H1 (cell line): ENCODE data around the gene HERC3. TPM values are rescaled to one million over a fixed set of nuclear protein-coding genes. Genes with fewer than 3 reads are reported as not detected.

ENCODE experiments used
- CBX5 ChIP-seq: fragments of 300-800, 300-1000 bp; sonication (generic); IDR thresholded peaks from 2 replicates; pipeline ENCODE4 v1.7.1; 2016; ENCODE audit warnings: antibody characterized with exemption, low read length, low read depth
- KDM4A ChIP-seq: IDR thresholded peaks from one replicate; pipeline ENCODE4 v1.7.1; 2012; ENCODE audit warnings: low read depth, mild to moderate bottlenecking, moderate library complexity, low read length, inconsistent platforms; ENCODE audit not compliant: severe bottlenecking
- POLR2AphosphoS5 ChIP-seq: IDR thresholded peaks from 2 replicates; pipeline ENCODE4 v1.6.1; 2011; ENCODE audit warnings: low read depth, low read length
- SRF ChIP-seq: IDR thresholded peaks from 2 replicates; pipeline ENCODE4 v1.6.1; 2011; ENCODE audit warnings: mild to moderate bottlenecking, low read depth, low read length, moderate library complexity
- TAF1 ChIP-seq: IDR thresholded peaks from 2 replicates; pipeline ENCODE4 v1.6.1; 2011; ENCODE audit warnings: mild to moderate bottlenecking, low read depth, low read length
- polyA plus RNA-seq, 7 experiments: library from polyadenylated mRNA; depleted of rRNA in 3 of 7; stranded (reverse) in 5 of 7; unstranded in 2 of 7; fragments of >200 nt in 5 of 7; fragments of 200-250 nt in 2 of 7; gene quantifications; 1 replicate in 5 of 7; 2 replicates in 1 of 7; 4 replicates in 1 of 7; pipeline versions ENCODE4 v1.2.1 to v1.2.3, GENCODE V29; 2011 to 2013; ENCODE audit warnings: missing spikeins in 2 of 7, mixed read lengths in 2 of 7
- total RNA-seq: library from RNA; stranded (reverse); fragmentation: NEBNext Ultra II Directional; extraction: Animal tissue kit (Norgen Biotek cat#: 25700); gene quantifications from 2 replicates; pipeline ENCODE4 v1.2.1, GENCODE V29; 2021
- TF ChIP-seq, protein P1 (sequence below): fragments of 300-600 bp; sonication (generic); IDR thresholded peaks from 2 replicates; pipeline ENCODE4 v1.7.1; 2012; ENCODE audit warnings: low read length, moderate library complexity, mild to moderate bottlenecking, inconsistent platforms; ENCODE audit not compliant: insufficient replicate concordance

The HERC3 gene
- total and polyA plus RNA-seq, 2 of the 8 experiments (the other 6 are each of a cell fraction or from before 2014, with no cell fraction given) = 1.4 to 5.7 TPM

DNA sequence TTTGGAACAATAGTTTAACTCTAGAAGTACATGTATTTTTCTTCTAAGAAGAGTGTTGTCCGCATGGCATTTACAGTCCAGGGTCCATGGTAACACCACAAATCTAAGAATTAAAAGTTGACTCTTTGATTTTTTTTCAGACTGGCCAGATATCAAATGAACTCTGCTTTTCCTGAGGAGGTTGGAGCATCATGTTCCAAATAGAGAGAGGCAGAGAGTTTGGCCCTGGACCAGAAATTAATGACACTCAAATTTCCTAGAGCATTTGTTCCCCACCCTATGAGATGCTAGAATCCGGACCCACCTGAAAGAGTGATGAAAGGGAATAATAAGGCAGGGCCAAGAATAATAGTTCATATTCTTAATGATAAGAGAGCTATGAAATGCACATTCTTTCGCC lies 152.3 kb downstream of the HERC3 start (continued):
- TF ChIP-seq TAF1 (no peak), SRF (no peak), KDM4A (no peak), POLR2AphosphoS5 (no peak), CBX5 (no peak)
- TF ChIP-seq, protein P1, sequence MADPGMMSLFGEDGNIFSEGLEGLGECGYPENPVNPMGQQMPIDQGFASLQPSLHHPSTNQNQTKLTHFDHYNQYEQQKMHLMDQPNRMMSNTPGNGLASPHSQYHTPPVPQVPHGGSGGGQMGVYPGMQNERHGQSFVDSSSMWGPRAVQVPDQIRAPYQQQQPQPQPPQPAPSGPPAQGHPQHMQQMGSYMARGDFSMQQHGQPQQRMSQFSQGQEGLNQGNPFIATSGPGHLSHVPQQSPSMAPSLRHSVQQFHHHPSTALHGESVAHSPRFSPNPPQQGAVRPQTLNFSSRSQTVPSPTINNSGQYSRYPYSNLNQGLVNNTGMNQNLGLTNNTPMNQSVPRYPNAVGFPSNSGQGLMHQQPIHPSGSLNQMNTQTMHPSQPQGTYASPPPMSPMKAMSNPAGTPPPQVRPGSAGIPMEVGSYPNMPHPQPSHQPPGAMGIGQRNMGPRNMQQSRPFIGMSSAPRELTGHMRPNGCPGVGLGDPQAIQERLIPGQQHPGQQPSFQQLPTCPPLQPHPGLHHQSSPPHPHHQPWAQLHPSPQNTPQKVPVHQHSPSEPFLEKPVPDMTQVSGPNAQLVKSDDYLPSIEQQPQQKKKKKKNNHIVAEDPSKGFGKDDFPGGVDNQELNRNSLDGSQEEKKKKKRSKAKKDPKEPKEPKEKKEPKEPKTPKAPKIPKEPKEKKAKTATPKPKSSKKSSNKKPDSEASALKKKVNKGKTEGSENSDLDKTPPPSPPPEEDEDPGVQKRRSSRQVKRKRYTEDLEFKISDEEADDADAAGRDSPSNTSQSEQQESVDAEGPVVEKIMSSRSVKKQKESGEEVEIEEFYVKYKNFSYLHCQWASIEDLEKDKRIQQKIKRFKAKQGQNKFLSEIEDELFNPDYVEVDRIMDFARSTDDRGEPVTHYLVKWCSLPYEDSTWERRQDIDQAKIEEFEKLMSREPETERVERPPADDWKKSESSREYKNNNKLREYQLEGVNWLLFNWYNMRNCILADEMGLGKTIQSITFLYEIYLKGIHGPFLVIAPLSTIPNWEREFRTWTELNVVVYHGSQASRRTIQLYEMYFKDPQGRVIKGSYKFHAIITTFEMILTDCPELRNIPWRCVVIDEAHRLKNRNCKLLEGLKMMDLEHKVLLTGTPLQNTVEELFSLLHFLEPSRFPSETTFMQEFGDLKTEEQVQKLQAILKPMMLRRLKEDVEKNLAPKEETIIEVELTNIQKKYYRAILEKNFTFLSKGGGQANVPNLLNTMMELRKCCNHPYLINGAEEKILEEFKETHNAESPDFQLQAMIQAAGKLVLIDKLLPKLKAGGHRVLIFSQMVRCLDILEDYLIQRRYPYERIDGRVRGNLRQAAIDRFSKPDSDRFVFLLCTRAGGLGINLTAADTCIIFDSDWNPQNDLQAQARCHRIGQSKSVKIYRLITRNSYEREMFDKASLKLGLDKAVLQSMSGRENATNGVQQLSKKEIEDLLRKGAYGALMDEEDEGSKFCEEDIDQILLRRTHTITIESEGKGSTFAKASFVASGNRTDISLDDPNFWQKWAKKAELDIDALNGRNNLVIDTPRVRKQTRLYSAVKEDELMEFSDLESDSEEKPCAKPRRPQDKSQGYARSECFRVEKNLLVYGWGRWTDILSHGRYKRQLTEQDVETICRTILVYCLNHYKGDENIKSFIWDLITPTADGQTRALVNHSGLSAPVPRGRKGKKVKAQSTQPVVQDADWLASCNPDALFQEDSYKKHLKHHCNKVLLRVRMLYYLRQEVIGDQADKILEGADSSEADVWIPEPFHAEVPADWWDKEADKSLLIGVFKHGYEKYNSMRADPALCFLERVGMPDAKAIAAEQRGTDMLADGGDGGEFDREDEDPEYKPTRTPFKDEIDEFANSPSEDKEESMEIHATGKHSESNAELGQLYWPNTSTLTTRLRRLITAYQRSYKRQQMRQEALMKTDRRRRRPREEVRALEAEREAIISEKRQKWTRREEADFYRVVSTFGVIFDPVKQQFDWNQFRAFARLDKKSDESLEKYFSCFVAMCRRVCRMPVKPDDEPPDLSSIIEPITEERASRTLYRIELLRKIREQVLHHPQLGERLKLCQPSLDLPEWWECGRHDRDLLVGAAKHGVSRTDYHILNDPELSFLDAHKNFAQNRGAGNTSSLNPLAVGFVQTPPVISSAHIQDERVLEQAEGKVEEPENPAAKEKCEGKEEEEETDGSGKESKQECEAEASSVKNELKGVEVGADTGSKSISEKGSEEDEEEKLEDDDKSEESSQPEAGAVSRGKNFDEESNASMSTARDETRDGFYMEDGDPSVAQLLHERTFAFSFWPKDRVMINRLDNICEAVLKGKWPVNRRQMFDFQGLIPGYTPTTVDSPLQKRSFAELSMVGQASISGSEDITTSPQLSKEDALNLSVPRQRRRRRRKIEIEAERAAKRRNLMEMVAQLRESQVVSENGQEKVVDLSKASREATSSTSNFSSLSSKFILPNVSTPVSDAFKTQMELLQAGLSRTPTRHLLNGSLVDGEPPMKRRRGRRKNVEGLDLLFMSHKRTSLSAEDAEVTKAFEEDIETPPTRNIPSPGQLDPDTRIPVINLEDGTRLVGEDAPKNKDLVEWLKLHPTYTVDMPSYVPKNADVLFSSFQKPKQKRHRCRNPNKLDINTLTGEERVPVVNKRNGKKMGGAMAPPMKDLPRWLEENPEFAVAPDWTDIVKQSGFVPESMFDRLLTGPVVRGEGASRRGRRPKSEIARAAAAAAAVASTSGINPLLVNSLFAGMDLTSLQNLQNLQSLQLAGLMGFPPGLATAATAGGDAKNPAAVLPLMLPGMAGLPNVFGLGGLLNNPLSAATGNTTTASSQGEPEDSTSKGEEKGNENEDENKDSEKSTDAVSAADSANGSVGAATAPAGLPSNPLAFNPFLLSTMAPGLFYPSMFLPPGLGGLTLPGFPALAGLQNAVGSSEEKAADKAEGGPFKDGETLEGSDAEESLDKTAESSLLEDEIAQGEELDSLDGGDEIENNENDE = no peak
- TF ChIP-seq, all 59 proteins: peak for 0
